ENCODE measurements around the gene RSPH10B.
"Not testable (repeated sequence)": the region's sequence is repeated elsewhere in the genome, so short reads cannot be mapped to it uniquely, and the experiment has no call there.

RSPH10B gene

DNA sequence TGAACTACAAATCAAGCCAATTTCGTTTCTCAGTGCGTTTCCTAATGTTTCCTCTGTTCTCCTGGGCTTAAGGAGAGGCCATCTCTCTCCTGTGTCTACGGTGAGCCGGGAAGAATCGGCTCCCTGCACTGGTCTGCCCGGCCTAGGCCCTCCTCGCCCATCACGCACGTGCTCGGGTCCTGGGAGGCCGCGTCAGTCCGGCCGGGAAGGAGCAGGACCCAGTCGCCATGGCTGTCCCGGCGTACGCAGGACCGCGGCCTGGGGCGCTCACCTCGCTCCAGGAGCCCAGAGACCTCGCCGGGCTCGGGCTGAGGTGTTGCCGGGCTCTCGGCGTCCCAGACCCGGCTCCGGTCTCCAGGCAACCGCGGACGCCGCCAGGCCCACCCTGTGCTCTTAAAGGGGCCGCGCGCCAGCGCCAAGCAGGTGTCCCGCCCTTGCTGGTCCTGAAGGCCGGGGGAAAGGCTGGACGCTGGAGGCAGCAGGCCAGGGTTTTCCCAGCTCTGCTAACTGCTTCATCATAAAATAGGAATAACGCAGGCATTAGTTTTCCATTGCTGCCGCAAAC is at the start of gene RSPH10B:
Gene RSPH10B (minus strand): TSS at position 343 of the 565 bp plus-strand sequence. CDS start 3,573 bp downstream, outside the sequence.
- not testable (repeated sequence) for DNase-seq (ENCODE audit: low spot score)

GRCh38 chr7:6016653-6016966 is 46.1 kb upstream of the RSPH10B start:
- DNase-seq (ENCODE audit: low spot score): no peak

DNA sequence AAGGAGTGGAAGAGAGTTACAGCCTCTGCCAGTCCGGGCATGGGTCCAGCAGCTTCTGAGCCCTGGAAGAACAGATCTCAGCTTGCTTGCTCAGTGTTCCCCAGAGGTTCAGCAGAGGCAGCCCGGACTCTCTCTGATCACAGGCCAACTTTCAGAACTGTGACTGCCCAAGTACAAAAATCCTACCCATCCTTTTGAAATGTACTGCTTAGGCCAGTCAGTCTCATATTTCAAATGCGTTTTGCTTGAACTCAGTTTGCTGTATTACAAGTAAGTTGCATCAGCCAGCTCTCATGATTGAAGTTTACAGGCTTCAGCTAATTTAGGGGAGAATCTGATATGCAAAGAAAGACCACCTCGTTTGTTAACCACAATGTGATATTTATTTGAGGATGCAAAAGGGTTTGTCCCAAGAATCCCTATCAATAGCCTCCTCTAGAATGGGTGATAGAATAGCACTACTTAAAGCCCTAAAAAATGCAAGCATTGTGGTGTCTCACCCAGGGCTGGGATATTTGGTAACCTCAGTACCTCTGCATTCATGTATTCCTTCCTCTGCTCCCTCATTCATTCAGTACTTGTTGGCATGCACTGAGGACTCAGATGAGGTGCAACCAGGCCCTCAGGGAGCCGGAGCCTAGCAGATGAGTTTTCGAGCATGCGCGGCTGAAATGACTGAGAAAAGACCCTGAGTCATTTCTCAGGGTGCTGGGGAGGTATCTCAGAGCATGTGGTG is 45.6 kb upstream of the RSPH10B start:
- peak; percentile 29 for DNase-seq (ENCODE audit: low spot score)

- no peak for DNase-seq (ENCODE audit: low spot score)
Measured at GRCh38 chr7:6012355-6013104, 42.0 kb upstream of the RSPH10B start.

DNA sequence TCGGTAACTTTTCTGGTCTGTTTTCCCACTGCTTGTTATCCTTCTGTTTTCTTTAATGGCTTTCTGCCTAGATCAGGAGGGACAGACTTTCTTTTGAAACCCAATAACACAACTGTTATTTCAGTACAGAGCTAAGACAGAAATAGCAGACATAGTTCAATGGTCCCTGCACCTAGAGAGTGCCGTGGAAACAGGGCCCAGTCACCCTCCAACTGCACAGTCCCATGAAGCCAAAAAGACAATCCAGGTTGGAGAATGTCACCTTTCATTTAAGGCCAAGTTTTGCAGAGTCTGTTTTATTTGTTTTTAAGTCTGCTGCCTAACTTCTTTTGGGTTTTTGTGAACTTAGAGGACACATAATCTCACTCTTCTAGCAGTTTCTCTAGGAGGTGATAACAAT is 41.1 kb upstream of the RSPH10B start:
- no peak for DNase-seq (ENCODE audit: low spot score)

- not testable (repeated sequence) for DNase-seq (ENCODE audit: low spot score)
Measured at GRCh38 chr7:6010370-6010769, 39.9 kb upstream of the RSPH10B start.

DNA sequence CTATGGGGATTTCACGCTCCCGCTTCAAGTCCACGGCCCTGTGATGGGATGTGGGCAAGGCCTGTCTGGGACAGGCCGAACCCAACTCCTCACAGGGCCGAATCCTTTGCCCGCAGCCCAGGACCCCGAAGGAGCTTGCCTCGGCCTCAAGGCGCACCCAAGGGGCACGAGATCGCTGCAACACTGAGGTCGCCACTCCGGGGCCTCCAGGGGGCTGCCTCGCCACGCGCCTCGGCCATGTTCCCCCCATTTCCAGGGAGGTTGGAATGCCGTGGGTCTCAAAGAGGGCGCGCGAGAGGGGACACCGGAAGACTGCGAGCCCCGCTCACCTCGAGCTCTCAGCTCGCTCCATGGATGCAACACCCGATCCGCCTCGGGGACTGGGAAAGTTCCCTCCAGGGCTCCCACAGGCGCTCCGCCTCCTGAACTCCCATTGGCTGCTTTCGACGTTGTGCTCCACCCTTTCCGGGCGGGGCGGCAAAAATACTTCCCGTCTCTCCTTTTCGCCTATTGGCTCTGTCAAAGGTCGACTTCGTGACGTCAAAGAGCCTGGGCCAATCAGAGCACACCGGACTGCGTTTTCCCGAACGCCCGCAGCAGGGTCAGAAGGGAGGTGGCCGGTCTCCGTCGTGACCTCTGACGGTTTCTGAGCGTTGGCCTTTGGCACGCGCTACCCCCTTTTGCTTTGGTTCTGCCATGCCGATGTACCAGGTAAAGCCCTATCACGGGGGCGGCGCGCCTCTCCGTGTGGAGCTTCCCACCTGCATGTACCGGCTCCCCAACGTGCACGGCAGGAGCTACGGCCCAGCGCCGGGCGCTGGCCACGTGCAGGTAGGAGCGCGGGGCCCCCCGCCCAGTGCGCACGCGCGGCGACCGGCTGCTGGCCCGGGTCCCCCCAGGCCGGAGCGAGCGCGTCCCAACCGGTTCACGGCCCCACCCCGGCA is 38.5 kb upstream of the RSPH10B start, which contains the start of the genes AIMP2 and PMS2:
Gene AIMP2 (plus strand): TSS at position 605 of the 944 bp plus-strand sequence. CDS start 92 bp downstream, at position 697.
Gene PMS2 (minus strand): TSS at position 382 of the 944 bp plus-strand sequence. CDS start 30 bp downstream, at position 352.
- DNase-seq (ENCODE audit: low spot score): peak; percentile 99

DNA sequence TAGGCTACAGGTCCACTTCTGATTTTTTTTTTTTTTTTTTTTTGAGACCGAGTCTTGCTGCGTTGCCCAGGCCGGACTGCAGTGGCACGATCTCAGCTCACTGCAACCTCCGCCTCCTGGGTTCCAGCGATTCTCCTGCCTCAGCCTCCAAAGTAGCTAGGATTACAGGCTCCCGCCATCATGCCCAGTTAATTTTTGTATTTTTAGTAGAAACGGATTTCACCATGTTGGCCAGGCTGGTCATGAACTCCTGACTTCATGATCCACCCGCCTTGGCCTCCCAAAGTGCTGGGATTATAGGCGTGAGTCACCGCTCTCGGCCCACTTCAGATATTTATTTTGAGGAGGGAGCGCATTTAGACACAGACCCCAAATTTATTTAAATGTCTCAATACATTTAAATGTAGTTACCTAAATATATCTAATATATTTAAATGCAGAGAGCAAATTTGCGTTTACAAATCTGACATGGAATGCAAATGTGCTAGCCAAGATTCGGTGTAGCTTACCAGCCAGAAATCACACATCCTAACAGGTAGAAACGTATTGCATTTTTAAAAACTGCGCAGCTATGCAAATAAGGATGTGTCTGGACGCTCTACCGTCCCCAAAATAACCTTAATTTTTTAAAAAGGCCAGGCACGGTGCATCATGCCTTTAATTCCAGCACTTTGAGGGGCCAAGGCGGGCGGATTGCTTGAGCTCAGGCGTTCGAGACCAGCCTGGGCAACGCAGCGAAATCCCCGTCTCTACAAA is 37.5 kb upstream of the RSPH10B start:
- not testable (repeated sequence) for DNase-seq (ENCODE audit: low spot score)

GRCh38 chr7:6007386-6007785 is 36.9 kb upstream of the RSPH10B start:
- DNase-seq (ENCODE audit: low spot score): no peak

DNA sequence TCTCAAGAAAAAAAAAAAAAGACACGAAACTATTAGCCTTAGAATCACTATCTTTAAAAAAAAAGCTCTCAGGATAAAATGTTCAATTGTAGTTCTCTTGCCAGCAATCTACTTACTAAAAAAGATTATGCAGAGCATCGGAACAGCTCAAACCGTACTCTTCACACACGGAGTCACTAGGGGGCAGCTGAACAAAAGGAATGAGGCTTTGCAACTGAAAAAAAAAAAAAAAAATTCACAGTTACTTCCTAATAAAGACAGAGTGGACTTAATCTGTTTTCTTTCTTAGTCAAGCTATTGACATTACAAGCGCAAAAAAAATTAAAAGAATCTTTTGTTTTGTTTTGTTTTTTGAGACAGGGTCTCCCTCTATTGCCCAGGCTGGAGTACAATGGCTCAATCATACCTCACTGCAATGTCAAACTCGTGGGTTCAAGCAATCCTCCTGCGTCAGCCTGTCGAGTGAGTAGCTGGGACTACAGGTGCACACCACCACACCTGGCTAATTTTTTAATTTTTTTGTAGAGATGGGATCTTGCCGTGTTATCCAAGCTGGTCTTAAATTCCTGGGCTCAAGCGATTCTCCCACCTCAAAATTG is 26.8 kb upstream of the RSPH10B start:
- peak; percentile 79 for DNase-seq (ENCODE audit: low spot score)

DNA sequence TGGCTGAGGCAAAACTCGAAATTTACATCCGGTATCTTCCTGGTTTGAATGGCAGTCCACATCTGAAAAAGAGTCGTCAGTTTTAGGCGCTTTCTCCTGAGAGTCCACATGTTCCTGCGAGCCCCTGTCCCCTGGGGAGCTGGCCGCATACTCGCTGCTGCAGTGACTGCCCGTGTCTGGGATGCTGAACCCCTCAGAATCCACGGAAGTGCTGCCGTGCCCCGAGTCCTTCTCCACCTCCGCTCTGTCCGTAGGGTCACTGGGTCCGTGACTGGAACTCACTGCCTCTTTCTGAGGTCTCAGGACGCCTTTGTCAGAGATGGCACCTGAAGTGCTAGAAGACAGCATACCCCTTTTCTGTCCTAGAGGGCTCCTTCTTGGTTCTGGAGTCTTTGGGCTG is 16.6 kb upstream of the RSPH10B start:
- not testable (repeated sequence) for DNase-seq (ENCODE audit: low spot score)

GRCh38 chr7:5979680-5980314 is 9.3 kb upstream of the RSPH10B start:
- not testable (repeated sequence) for DNase-seq (ENCODE audit: low spot score)

GRCh38 chr7:5973580-5973979 is 3.1 kb upstream of the RSPH10B start:
- not testable (repeated sequence) for DNase-seq (ENCODE audit: low spot score)

GRCh38 chr7:5963810-5964209 is 6.7 kb downstream of the RSPH10B start:
- not testable (repeated sequence) for DNase-seq (ENCODE audit: low spot score)

- DNase-seq (ENCODE audit: low spot score): not testable (repeated sequence)
Measured at GRCh38 chr7:5963205-5963604, 7.3 kb downstream of the RSPH10B start.

DNA sequence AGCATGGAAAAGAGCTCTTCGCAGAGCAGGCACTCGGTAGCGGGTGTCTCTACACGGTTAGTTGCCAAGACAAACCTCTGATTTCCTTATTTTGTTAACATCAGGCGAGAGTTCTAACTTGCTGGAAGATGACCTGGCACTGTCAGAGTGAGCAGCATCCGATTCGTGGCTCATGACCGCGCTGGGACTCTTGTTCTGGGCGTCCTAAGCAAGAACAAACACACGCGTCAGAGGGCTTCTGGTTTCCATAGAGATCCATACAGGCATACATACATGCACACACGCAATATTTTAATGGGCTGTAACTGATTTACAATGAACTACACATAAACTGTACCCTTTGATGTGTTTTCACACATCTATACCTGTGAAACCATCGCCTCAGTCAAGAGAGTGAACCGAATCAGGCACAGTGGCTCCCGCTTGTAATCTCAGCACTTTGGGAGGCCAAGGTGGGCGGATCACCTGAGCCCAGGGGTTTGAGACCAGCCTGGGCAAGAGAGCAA is 35.5 kb downstream of the RSPH10B start:
- not testable (repeated sequence) for DNase-seq (ENCODE audit: low spot score)

GRCh38 chr7:5931905-5932644 is 38.4 kb downstream of the RSPH10B start:
- DNase-seq (ENCODE audit: low spot score): not testable (repeated sequence)

- not testable (repeated sequence) for DNase-seq (ENCODE audit: low spot score)
Measured at GRCh38 chr7:5931250-5931649, 39.2 kb downstream of the RSPH10B start.

- not testable (repeated sequence) for DNase-seq (ENCODE audit: low spot score)
Measured at GRCh38 chr7:5930290-5930689, 40.2 kb downstream of the RSPH10B start.
